ENCODE data around the gene PYGO1.

DNA sequence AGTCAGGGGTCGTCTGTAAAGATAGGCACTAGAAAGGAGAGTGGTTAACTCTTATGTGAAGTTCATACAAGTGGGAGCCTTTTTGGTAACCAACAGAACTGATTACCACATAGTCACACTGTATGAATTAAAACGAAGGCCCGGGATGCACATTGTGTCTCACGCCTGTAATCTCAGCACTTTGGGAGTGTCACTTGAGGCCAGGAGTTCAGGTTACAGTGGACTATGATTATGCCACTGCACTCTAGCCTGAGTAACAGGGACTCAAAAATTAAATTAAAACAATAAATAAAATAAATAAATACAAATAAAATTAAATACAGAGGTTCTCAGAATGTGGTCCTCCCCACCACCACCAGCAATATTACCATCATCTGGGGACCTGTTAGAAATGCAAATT is 80.6 kb downstream of the PYGO1 start:
- TF ChIP-seq, protein P1, sequence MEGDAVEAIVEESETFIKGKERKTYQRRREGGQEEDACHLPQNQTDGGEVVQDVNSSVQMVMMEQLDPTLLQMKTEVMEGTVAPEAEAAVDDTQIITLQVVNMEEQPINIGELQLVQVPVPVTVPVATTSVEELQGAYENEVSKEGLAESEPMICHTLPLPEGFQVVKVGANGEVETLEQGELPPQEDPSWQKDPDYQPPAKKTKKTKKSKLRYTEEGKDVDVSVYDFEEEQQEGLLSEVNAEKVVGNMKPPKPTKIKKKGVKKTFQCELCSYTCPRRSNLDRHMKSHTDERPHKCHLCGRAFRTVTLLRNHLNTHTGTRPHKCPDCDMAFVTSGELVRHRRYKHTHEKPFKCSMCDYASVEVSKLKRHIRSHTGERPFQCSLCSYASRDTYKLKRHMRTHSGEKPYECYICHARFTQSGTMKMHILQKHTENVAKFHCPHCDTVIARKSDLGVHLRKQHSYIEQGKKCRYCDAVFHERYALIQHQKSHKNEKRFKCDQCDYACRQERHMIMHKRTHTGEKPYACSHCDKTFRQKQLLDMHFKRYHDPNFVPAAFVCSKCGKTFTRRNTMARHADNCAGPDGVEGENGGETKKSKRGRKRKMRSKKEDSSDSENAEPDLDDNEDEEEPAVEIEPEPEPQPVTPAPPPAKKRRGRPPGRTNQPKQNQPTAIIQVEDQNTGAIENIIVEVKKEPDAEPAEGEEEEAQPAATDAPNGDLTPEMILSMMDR (IDR thresholded peaks at IDR 0.05): no peak
- TF ChIP-seq, protein P2, sequence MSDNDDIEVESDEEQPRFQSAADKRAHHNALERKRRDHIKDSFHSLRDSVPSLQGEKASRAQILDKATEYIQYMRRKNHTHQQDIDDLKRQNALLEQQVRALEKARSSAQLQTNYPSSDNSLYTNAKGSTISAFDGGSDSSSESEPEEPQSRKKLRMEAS (CRISPR knock-in tag; IDR thresholded peaks at IDR 0.05): no peak
- TF ChIP-seq ATF2 (CRISPR knock-in tag; IDR thresholded peaks at IDR 0.05; ENCODE audit: borderline replicate concordance, low read depth) (no peak), GABPB1 (CRISPR knock-in tag; IDR thresholded peaks at IDR 0.05) (no peak), ZNF512 (CRISPR knock-in tag; IDR thresholded peaks at IDR 0.05; ENCODE audit: borderline replicate concordance) (no peak), E2F1 (CRISPR knock-in tag; IDR thresholded peaks at IDR 0.05) (no peak), TCF7 (CRISPR knock-in tag; IDR thresholded peaks at IDR 0.05; ENCODE audit: low read depth) (no peak), USF2 (CRISPR knock-in tag; IDR thresholded peaks at IDR 0.05) (no peak), ATF1 (CRISPR knock-in tag; IDR thresholded peaks at IDR 0.05) (no peak), JUN (CRISPR knock-in tag; IDR thresholded peaks at IDR 0.05) (no peak), ZNF416 (CRISPR knock-in tag; IDR thresholded peaks at IDR 0.05) (no peak)
- TF ChIP-seq, protein P3, sequence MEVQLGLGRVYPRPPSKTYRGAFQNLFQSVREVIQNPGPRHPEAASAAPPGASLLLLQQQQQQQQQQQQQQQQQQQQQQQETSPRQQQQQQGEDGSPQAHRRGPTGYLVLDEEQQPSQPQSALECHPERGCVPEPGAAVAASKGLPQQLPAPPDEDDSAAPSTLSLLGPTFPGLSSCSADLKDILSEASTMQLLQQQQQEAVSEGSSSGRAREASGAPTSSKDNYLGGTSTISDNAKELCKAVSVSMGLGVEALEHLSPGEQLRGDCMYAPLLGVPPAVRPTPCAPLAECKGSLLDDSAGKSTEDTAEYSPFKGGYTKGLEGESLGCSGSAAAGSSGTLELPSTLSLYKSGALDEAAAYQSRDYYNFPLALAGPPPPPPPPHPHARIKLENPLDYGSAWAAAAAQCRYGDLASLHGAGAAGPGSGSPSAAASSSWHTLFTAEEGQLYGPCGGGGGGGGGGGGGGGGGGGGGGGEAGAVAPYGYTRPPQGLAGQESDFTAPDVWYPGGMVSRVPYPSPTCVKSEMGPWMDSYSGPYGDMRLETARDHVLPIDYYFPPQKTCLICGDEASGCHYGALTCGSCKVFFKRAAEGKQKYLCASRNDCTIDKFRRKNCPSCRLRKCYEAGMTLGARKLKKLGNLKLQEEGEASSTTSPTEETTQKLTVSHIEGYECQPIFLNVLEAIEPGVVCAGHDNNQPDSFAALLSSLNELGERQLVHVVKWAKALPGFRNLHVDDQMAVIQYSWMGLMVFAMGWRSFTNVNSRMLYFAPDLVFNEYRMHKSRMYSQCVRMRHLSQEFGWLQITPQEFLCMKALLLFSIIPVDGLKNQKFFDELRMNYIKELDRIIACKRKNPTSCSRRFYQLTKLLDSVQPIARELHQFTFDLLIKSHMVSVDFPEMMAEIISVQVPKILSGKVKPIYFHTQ (CRISPR knock-in tag; IDR thresholded peaks at IDR 0.05): no peak
